M059J (cell line): ENCODE data around the gene NFIX. TPM values are rescaled to one million over a fixed set of nuclear protein-coding genes. Genes with fewer than 3 reads are reported as not detected.
"Not testable (repeated sequence)": the region's sequence is repeated elsewhere in the genome, so short reads cannot be mapped to it uniquely, and the experiment has no call there.

Experiments
- DNase-seq: peaks from one replicate; pipeline ENCODE4 v3.0.0-alpha.2; 2012; ENCODE audit warnings: low read depth
- total RNA-seq: library from RNA; depleted of rRNA; stranded (reverse); fragments of >200 nt; shearing (Covaris generic); gene quantifications from 2 replicates; pipeline ENCODE4 v1.2.3, GENCODE V29; 2014; rRNA removed

The NFIX gene
- 38.5 and 52.0 TPM in 2 replicates for total RNA-seq

DNA sequence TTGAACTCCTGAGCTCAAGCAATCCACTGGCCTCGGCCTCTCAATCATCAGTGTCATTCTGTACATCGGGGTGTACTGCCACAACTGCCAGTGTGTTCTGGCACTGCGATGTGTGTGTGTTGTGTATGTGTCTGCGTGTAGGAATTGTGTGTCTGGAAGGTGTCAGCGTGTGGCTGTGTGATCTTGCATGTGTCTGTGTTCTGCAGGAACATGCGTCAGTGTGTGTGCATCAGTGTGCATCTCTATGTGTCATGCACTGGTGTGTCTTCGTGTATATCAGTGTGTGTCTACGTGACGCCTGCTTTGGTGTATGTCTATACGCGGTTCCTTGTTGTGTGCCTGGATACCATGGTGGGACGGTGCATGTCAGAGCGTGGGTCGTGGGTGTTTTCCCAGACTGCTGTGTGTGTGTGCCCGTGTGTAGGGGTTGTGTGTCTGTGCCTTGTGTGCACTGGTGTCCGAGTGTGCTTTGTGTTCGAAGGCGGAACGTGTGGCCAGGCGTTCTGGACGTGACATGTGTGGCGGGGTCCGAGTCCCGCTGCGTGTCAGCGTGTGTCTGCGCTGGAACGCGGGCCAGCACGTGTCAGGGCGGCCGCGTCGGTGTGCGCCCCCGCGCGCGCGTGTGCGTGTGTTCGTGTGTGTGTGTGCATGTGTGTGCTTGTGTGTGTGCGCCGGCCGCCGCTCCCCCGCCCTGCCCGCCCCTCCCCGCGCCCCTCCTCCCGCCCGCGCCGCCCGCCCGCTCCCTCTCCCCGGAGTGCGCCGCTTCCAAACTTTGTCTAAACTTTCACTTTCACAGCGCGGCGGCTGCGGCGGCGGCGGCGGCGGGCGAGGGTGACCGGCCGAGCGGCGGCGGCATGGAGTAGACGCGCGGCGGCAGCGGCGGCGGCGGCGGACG lies at the start of gene NFIX:
TSS of gene NFIX (plus strand) at position 775 of the 895 bp plus-strand sequence. CDS start 363 bp downstream, outside the sequence.
- DNase-seq = peak; percentile 60

GRCh38 chr19:12945479-12946091 lies 49.7 kb upstream of the NFIX start, which contains the start of gene RAD23A:
TSS of gene RAD23A (plus strand) at chr19:12945862. CDS start at chr19:12945949, 87 bp downstream.
- peak; percentile 97 for DNase-seq

- DNase-seq = peak; percentile 82
Observed at GRCh38 chr19:12946092-12946721, 49.1 kb upstream of the NFIX start.

DNA sequence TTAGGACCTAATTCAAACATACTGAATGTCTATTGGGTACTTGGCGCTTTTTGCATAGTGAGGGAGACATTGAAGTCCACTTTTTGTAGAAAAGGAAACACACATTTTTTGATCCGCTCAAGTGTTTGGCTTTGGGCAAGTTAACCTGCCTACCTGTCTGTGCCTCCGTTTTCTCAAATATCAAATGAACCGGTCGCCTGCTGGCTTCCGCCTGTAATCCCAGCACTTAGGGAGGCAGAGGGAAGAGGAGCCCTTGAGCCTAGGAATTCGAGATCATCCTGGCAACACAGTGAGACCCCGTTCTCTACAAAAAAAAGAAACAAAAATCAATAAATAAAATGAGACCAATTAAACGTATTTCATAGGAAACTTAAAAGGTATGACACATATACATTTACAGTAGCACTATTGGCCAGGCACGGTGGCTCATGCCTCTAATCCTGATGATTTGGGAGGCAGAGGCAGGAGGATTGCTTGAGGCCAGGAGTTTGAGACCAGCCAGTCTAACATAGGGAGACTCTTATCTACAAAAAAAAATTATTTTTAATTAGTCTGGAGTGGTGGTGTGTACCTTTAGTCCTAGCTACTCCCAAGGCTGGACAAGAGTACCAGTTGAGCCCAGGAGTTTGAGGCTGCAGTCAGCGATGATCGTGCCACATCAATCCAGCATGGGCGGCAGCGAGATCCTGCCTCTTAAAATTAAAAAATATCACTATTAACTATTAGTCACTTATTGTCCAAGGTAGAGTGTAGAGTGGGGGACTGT lies 48.4 kb upstream of the NFIX start:
- DNase-seq = no peak

DNA sequence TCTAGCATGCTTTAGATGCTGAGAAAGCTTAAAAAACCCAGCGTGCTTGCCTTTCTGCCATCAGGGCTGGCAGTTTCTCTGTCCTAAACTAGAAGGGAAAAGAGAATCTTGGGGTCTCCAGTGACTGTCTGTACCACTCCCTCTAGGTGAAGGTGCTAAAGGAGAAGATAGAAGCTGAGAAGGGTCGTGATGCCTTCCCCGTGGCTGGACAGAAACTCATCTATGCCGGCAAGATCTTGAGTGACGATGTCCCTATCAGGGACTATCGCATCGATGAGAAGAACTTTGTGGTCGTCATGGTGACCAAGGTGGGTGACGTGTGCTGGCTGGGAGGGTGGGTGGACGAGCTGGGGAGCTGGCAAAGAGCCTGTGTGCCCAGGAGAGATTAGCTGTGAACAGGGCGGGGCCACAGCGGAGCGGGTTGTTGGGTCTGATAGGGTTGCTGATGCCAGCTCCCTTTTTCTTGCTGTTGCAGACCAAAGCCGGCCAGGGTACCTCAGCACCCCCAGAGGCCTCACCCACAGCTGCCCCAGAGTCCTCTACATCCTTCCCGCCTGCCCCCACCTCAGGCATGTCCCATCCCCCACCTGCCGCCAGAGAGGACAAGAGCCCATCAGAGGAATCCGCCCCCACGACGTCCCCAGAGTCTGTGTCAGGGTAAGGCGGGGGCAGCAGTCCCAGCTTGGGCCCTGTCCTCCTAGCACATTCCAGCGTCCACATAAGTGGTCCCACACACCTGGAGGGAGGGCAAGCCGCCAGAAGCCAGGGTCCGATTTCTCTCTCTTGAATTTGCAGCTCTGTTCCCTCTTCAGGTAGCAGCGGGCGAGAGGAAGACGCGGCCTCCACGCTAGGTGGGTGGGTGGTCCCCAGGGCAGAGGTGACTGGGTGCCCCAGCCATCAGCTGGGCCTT lies 47.3 kb upstream of the NFIX start:
- no peak for DNase-seq

DNA sequence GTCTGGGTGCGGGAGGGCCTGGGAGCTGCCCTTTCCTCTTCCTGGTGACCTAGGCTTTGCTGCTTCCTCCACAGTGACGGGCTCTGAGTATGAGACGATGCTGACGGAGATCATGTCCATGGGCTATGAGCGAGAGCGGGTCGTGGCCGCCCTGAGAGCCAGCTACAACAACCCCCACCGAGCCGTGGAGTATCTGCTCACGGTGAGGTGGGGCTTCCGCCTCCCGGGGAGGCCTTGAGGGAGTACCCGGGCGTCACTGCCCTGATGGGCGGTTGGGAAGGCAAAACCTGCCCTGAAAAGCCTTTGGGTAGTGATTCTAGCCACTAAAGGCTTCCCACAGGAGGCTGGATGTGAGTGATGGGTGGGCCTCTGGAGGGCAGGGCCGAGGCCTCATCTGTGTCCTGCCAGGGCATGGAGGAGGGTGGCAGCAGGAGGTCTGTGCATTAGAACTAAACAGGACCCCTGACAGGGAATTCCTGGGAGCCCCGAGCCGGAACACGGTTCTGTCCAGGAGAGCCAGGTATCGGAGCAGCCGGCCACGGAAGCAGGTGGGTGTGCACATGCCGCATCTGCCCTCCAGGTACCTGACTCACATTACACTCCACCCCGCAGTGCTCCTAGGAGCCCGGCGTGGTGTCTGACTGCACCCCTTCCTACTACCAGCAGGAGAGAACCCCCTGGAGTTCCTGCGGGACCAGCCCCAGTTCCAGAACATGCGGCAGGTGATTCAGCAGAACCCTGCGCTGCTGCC lies 46.5 kb upstream of the NFIX start:
- no peak for DNase-seq

GRCh38 chr19:12949363-12950283 lies 45.7 kb upstream of the NFIX start:
- DNase-seq = no peak

DNA sequence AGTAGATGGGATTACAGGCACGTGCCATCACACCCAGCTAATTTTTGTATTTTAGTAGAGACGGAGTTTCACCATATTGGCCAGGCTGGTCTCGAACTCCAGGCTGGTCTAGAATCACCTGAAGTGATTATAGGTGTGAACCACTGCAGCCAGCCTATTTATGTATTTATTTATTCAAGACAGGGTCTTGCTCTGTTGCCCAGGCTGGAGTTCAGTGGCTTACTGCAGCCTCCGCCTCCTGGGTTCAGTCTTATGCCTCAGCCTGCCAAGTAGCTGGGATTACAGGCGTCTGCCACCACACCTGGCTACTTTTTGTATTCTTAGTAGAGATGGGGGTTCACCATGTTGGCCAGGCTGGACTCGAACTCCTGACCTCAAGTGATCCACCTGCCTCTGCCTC lies 43.2 kb upstream of the NFIX start:
- not testable (repeated sequence) for DNase-seq

DNA sequence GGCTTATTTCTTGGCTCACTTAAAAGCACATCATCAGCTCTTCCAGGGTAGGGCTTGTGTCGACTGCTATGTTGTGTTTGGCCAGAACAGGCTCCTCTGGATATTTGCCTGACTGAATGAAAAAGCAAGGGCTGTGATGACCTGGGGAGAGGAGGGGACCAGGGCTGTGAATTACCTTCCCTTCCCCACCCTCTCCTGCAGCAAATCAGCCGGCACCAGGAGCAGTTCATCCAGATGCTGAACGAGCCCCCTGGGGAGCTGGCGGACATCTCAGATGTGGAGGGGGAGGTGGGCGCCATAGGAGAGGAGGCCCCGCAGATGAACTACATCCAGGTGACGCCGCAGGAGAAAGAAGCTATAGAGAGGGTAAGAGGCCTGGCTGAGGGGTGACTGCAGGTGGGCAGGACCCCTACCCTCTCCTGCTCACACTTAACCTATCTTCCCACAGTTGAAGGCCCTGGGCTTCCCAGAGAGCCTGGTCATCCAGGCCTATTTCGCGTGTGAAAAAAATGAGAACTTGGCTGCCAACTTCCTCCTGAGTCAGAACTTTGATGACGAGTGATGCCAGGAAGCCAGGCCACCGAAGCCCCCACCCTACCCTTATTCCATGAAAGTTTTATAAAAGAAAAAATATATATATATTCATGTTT lies 42.7 kb upstream of the NFIX start:
- DNase-seq = peak; percentile 87

DNA sequence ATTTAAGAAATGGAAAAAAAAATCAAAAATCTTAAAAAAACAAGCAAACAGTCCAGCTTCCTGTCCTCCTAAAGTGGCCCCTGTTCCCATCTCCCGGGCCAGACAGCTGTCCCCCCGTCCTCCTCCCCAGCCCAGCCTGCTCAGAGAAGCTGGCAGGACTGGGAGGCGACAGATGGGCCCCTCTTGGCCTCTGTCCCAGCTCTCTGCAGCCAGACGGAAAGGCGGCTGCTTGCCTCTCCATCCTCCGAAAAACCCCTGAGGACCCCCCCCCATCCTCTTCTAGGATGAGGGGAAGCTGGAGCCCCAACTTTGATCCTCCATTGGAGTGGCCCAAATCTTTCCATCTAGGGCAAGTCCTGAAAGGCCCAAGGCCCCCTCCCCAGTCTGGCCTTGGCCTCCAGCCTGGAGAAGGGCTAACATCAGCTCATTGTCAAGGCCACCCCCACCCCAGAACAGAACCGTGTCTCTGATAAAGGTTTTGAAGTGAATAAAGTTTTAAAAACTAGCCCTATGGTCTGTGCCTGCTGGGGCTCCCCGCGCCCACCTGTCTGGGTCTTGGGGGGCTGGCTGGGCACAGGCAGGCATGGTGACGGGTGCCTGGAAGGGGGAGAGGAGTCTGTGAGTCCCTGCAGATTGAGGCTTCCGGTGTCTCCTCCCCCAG lies 42.0 kb upstream of the NFIX start:
- DNase-seq = no peak

- no peak for DNase-seq
Observed at GRCh38 chr19:12953799-12954611, 41.3 kb upstream of the NFIX start.

- DNase-seq = no peak
Observed at GRCh38 chr19:12954612-12954962, 40.7 kb upstream of the NFIX start.

- not testable (repeated sequence) for DNase-seq
Observed at GRCh38 chr19:12955575-12955974, 39.7 kb upstream of the NFIX start.

DNA sequence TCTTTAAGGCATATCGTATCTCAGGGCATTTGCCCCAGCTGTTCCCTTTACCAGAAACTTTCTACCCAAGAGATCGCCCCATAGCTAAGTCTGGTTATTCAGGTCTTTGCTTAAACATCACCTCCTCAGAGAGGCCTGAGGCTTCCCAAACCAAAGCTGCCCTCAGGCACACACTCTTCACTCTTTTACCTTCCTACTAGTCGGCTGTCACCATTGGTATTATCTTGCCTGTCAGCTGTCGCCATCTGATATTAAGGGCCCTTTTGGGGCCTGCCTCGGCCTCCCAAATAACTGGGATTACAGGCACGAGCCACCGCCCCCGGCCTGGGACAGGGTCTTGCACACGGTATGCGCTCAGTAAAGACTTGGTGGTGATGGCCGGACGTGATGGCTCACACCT lies 39.3 kb upstream of the NFIX start:
- no peak for DNase-seq

DNA sequence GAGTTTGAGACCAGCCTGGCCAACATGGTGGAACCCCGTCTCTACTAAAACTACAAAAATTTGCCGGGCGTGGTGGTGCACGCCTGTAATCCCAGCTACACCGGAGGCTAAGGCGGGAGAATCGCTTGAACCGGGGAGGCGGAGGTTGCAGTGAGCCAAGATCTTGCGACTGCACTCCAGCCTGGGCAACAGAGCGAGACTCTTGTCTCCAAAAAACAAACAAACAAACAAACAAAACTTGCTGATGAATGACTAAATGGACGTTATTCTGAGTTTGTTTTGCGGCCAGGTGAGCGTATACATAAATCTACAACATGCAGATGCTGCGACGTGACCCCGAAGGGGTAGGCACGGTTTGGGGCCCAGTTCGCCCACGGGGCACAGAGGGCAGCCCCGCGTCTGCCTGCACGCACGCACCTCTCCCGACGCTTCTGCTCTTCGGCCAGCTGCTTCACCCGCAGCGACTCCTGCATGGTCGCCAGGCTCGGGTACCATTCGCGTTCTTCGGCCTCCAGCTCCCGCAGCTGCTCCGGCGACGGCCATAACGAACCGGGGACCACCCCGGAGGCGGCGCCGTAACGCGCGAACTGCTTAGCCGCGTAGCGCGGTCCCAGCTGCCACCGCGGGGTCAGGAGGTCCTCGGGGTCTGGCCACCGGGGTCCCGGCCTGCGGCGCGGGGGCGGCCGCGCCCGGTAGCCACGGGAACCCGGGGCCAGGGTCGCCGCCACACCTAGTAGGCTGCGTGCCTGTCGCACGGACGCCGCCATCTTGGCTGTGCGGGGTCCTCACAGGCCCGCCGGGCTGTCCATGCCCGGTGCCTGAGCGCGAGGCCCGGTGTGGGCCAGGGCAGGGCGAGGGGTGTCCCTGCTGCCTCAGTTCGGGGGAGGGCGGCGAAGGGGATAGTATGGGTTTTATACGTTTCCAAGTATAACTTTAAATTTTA lies 38.6 kb upstream of the NFIX start, which contains the start of gene GADD45GIP1:
TSS of gene GADD45GIP1 (minus strand) at position 778 of the 943 bp plus-strand sequence. CDS start at position 767, 11 bp downstream.
- peak; percentile 80 for DNase-seq
